Fibroblast of the conjunctiva (primary cell): ENCODE measurements around the gene ARHGAP26.
"Not testable (repeated sequence)": the region's sequence is repeated elsewhere in the genome, so short reads cannot be mapped to it uniquely, and the experiment has no call there.

Experiments
- DNase-seq: peaks from one replicate; pipeline ENCODE4 v3.0.0-alpha.2; 2010; ENCODE audit warnings: low read depth

The ARHGAP26 gene

DNA sequence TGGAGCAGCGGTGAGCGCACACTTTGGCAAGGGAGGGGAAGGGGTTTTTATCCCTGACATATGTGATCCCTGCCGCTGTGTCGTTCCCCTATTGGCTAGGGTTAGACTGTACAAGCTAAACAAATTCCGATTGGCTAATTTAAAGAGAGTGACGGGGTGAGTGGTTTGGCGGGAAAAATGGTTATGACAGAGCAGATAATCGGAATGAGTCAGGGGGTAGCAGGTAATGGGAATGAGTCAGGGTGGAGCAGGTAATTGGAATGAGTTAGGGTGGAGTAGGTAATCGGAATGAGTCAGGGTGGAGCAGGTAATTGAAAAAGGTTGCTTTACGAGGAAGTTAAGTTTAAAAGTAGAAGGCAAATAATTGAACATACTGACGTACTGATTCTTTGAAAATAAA is 318.5 kb downstream of the ARHGAP26 start:
- not testable (repeated sequence) for DNase-seq

GRCh38 chr5:143090044-143090443 is 319.9 kb downstream of the ARHGAP26 start:
- DNase-seq: not testable (repeated sequence)

DNA sequence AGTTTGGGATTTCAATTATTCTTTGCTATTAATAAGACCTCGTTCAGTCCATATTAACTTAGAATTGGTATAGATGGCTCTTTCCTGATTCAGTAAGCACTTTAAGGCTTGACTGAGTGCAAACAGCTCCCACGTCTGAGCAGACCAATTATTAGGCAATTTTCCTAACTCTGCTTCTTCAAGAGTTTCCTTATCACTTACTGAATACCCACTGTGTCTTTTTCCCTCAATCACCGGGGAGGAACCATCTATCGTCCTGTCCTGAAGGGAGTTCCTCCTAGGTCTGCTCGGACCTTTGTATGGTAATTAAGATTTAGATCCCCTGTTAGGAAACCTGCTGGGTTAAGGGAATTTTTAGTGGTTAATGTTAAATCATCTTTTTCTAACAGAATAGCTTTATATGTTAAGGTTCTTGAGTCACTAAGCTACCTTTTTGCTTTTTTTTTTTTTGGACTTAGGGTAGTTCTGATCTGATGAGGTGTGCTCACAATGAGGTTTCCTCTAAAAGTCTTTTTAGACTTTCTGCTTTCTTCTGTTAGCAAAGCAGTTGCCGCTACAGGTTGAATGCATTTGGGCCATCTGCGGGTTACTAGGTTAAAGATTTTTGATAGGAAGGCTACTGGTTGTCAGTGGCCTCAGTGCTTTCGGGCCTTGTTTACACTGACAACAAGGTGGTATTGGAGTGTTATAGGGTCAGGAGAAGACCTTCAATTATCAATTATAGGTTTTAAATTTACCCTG is 322.7 kb downstream of the ARHGAP26 start:
- not testable (repeated sequence) for DNase-seq

- DNase-seq: no peak
Observed at GRCh38 chr5:143093452-143094086, 323.4 kb downstream of the ARHGAP26 start.

- DNase-seq: no peak
Observed at GRCh38 chr5:143094087-143094521, 323.9 kb downstream of the ARHGAP26 start.

- not testable (repeated sequence) for DNase-seq
Observed at GRCh38 chr5:143094608-143095007, 324.4 kb downstream of the ARHGAP26 start.

- no peak for DNase-seq
Observed at GRCh38 chr5:143101121-143101520, 330.9 kb downstream of the ARHGAP26 start.

DNA sequence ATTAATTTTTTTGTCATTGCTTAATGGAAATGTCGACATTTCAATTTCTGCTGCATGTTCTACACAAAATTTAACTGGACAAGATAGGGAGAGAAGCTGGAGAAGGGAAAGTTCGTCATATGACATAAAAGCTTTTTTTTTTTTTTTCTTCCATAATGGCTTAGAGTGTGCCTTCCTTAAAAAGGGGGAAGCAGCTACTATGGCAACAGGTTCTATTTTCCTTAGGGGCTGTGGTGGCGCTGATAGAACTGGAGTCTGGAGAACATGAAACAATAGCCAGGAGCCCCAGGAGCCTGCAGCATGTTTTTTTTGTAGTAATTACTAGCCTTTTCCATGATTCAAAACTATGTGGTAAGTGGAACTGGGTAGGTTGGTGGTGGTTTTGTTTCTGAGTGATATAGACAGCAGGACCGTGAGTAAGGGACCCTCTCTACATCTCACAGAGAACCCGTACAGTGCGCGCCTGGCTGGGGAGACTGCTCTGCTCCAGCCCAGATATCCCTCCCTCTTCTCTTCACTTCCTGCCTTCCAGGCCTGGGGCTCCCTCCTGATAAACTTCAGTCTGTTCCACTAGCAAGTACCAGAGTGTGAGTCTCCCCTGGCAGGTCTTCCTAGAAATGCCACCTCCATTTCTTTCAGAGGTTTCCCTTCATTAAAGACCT is 331.7 kb downstream of the ARHGAP26 start:
- DNase-seq: no peak

DNA sequence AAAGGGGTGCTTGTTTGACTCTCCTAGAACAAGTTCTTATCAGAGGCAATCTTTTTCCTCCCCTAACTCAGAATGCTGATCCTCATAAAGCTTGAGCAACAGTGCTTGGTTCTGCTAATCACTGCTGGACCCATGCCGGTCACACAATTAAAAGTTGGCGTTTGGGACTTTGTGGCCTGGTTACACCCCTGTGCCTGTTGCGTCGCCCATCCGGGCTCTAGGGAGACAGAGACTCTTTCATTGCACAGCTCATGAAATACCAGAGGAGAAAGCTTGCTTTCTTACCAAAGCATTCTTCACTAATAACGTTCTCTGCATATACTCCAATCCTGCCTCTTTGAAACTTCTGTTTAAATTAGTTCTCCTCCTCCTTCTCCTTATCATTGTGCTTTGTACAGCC is 332.2 kb downstream of the ARHGAP26 start:
- DNase-seq: no peak

DNA sequence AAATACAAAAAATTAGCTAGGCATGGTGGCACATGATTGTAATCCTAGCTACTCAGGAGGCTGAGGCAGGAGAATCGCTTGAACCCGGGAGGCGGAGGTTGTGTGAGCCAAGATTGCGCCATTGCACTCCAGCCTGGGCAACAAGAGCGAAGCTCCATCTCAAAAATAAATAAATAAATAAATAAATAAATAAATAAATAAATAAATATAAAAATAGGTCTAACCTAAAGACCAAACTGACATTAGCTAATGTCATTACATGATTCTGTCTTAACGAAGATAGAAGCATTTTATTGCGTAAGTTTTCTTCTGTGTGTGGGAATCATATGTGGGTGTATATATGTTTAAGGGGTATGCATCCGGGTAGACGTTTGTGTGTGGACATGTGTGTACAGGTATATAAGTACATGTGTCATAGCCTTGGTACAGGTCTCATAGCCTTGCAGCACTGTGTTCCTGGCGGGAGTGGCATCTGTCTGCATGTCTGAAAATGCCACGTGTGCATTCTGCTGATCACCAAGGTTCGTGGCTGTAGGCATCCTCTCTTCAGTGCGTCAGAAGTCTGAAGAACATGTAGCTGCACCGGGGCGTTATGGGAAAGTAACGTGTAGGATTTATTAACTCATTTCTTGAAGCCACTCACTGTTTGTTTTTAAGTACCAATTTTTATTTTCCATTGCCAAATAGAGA is 335.2 kb downstream of the ARHGAP26 start:
- no peak for DNase-seq

DNA sequence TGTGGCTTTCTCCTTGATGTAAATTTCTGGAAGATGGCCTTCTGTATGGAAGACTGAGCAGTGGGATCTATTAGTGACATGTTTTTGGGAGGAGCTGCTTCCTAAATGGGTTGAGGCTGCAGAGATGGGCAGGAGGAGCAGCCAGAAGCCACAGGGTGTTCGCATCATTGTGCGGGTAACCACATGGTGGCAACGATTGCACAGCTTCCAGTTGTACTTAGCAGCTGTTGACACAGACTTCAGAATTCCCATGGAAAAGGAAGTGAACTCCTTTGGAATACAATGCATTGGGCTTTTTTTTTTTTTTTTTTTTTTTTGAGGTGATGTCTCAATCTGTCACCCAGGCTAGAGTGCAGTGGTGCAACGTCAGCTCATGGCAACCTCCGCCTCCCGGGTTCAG is 336.0 kb downstream of the ARHGAP26 start:
- DNase-seq: peak; percentile 18

DNA sequence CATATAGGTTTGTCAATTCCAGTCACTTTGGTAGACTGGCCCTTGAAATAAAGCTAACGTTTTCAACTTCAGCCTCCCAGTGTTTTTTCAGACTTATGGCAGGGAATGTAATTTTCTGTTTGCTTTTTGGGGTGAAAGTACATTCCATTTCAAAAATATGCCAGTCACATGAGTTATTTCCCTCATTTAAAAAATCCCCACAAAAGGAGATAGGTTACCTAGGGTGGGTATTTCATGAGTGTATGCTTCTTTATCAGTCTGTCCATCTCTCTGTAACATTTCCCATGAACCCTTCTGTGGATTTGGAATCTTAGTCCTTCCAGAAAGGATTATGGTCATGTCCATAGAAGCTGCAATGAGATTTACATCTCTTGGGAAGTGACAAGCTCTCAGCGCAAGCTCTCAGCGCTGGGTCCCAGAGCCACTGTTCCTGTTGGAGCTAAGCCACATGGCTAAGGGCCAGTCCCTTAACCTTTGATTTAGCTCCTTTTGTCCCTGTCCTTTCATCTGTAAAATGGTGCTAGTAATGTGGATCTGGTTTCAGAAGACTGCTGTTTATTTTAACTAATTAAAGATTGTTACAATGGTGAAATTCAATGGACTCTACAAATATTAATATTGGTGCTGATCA is 338.4 kb downstream of the ARHGAP26 start:
- DNase-seq: no peak

DNA sequence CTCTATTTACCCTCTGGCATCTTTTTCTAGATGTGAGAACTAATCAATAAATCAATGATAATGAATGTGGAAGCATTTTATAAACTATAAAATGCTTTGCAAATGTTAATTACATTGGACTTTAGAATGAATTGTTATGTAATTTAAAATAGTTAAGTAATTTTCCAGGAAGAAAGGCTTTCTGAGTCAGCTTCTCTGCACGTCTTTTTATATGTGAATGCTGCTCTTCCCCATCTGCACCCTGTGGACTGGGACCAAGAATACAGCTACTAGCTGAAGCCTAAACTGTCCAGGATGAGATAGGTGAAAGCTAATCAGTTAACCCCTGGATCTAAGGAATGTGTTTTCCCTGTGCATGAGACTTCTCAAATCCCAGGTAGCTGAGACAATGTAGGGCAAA is 340.4 kb downstream of the ARHGAP26 start:
- no peak for DNase-seq

GRCh38 chr5:143111799-143112198 is 341.6 kb downstream of the ARHGAP26 start:
- DNase-seq: no peak

DNA sequence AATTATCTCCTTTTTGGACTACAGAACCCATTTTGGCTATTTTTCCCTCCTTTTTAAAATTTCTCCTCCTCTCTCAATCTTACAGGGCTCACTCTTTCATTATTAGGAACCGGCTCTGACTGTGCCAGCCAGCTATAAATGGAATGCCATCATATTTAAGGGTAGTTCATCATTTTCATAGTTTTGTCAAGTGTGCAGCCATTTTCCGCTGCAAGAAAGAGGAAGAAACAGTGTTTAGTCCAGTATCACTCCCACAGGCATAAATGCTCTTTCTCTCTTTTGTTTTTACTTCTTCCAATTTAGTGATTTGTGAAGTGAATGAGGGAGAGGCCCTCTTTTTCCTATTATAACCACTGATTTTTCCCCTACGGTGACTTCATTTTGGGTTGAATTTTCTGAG is 343.3 kb downstream of the ARHGAP26 start:
- DNase-seq: no peak

DNA sequence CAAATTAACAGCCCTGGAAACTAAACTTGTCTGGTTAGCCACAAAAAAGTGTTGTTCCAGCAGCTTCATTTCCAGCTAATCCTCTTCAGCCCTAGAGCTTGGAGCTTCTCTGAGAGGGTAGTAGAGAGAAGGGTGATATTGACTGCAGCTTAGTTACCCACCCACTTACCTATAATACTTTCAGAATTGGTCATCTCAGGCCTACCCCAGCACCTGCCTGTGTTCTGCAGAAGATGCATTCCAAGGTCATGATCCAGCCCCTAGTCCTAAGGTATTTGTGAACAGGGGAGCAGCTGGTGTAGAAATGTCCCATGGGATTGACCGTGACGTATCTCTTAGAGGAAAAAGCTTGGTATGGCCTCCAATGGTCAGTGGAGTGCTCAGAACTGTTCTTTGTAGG is 344.3 kb downstream of the ARHGAP26 start:
- no peak for DNase-seq

GRCh38 chr5:143115381-143115780 is 345.2 kb downstream of the ARHGAP26 start:
- no peak for DNase-seq

DNA sequence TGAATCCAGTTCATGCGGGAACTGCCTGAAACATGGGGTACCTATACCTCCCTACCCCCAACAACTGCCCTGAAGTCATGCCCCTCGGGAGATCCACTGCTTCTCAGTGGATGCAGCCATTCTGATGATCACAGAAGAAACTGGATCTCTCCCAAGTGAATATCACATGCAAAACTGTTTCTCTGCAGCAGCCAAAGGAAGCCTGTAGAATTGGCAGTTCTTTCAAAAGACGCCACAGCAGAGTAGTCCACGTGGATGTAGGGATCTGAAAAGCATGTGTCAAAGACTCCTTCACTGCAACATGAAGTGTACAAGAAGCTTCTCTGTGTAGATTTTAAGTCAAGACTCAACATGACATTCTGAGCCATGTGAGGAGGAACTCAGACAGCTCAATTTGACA is 346.6 kb downstream of the ARHGAP26 start:
- no peak for DNase-seq

- no peak for DNase-seq
Observed at GRCh38 chr5:143117821-143118220, 347.6 kb downstream of the ARHGAP26 start.

DNA sequence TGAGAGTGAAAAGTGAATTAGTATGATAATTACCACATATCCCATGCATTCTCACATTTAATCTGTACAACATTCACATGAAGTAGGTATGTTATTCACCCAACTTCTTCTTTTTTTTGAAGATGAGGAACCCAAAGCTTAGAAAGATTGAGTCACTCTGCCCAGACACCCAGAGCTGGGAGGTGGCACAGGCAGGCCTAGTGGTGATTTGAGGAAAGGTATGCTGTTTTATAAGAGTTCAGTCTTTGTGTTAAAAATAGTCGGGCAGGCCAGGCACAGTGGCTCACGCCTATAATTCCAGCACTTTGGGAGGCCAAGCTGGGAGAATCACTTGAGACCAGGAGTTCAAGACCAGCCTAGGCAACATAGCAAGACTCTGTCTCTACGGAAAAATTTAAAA is 348.0 kb downstream of the ARHGAP26 start:
- DNase-seq: no peak

DNA sequence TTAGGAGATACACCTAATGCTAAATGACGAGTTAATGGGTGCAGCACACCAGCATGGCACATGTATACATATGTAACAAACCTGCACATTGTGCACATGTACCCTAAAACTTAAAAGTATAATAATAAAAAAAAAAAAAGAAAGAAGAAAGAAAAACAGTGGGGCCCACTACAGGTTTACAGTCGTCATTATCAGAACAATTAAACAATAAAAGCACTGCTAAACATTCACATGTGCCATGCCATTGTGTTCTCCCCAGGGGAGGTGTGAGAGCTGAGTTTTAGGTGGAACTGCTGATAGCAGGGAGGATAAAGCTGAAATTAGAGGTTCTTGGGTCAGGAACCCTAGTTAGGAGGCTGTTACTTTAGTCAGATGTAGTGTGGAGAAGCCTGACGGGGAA is 348.6 kb downstream of the ARHGAP26 start:
- not testable (repeated sequence) for DNase-seq

DNA sequence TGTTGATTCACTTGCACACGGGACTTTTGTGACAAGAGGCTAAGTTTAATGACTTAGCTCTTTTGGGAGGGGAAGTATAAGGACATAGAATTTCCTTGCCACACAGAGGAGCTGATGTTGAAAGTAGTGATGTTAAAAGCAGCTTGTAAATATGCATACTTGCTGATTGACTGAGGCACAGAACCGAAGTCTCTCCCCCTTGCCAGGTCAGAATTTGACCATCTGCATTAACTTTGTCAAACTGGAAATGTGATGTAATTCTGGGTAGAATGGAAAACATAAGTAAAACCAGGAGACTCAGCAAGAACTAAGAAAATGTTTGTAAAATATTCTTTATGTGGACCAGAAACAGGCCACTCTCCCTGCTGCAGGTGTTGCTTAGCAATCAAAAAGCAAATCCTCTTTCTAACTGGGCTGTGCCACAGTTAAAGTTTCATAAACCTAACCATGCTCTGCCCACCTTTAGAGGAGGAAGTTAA is 349.2 kb downstream of the ARHGAP26 start:
- peak; percentile 31 for DNase-seq
